NCI-H69 (cell line): ENCODE data around the gene ERRFI1.

Experiments
- DNase-seq: peaks from one replicate; lab custom pipeline; 2025; lab: John Stamatoyannopoulos, UW

The ERRFI1 gene

GRCh38 chr1:8043621-8044020 is 17.5 kb upstream of the ERRFI1 start:
- DNase-seq: no peak

- DNase-seq: no peak
Measured at GRCh38 chr1:8042134-8042533, 16.0 kb upstream of the ERRFI1 start.

- DNase-seq: peak; percentile 78
Measured at GRCh38 chr1:8040586-8040985, 14.5 kb upstream of the ERRFI1 start.

- no peak for DNase-seq
Measured at GRCh38 chr1:8039071-8039470, 13.0 kb upstream of the ERRFI1 start.

GRCh38 chr1:8035289-8035688 is 9.2 kb upstream of the ERRFI1 start:
- no peak for DNase-seq

GRCh38 chr1:8033322-8033721 is 7.2 kb upstream of the ERRFI1 start:
- DNase-seq: no peak

- no peak for DNase-seq
Measured at GRCh38 chr1:8032366-8032910, 6.3 kb upstream of the ERRFI1 start.

GRCh38 chr1:8031176-8031785 is 5.2 kb upstream of the ERRFI1 start:
- peak; percentile 41 for DNase-seq

- no peak for DNase-seq
Measured at GRCh38 chr1:8028571-8028910, 2.4 kb upstream of the ERRFI1 start.

GRCh38 chr1:8027748-8028570 is 1.9 kb upstream of the ERRFI1 start:
- peak; percentile 59 for DNase-seq

- DNase-seq: no peak
Measured at GRCh38 chr1:8026976-8027747, 1.1 kb upstream of the ERRFI1 start.

GRCh38 chr1:8025671-8026144 is 401 bp downstream of the ERRFI1 start:
- no peak for DNase-seq

GRCh38 chr1:8025061-8025670 is 943 bp downstream of the ERRFI1 start:
- peak; percentile 27 for DNase-seq

- DNase-seq: no peak
Measured at GRCh38 chr1:8024329-8024728, 1.8 kb downstream of the ERRFI1 start.

- no peak for DNase-seq
Measured at GRCh38 chr1:8023995-8024313, 2.2 kb downstream of the ERRFI1 start.

- no peak for DNase-seq
Measured at GRCh38 chr1:8023287-8023994, 2.7 kb downstream of the ERRFI1 start.

GRCh38 chr1:8022395-8023286 is 3.5 kb downstream of the ERRFI1 start:
- DNase-seq: peak; percentile 11

GRCh38 chr1:8021676-8022266 is 4.3 kb downstream of the ERRFI1 start:
- no peak for DNase-seq

- peak; percentile 54 for DNase-seq
Measured at GRCh38 chr1:8020032-8020431, 6.1 kb downstream of the ERRFI1 start.

- no peak for DNase-seq
Measured at GRCh38 chr1:8019229-8019620, 6.9 kb downstream of the ERRFI1 start.
